GM19193 (cell line): ENCODE measurements around the gene FBLN7.

Experiments used
- POLR2A ChIP-seq: IDR thresholded peaks from 4 replicates; pipeline ENCODE4 v1.6.1; 2011; ENCODE audit not compliant: insufficient read depth, insufficient read length; ENCODE audit errors: extremely low read depth

The FBLN7 gene

DNA sequence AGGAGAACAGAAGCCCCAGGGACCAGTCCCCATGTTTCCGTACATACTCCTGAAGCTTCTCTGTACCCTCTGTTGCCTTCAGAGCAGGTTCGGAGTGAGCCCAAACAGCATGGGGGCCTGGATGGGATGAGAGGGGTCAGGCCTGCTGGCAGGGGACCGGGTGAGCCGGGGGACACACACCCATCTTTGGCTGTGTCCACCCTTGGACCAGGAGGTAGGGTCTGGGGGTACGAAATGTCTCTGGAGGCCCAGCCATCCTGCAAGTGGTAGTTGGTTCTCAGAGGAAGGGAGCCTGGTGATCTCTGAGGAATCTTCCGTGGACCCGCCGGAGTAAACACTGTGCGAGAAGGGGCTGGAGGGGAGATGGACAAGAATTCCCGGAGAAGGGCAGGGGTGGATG, 15.3 kb downstream of the FBLN7 start:
- no peak for TF ChIP-seq POLR2A

DNA sequence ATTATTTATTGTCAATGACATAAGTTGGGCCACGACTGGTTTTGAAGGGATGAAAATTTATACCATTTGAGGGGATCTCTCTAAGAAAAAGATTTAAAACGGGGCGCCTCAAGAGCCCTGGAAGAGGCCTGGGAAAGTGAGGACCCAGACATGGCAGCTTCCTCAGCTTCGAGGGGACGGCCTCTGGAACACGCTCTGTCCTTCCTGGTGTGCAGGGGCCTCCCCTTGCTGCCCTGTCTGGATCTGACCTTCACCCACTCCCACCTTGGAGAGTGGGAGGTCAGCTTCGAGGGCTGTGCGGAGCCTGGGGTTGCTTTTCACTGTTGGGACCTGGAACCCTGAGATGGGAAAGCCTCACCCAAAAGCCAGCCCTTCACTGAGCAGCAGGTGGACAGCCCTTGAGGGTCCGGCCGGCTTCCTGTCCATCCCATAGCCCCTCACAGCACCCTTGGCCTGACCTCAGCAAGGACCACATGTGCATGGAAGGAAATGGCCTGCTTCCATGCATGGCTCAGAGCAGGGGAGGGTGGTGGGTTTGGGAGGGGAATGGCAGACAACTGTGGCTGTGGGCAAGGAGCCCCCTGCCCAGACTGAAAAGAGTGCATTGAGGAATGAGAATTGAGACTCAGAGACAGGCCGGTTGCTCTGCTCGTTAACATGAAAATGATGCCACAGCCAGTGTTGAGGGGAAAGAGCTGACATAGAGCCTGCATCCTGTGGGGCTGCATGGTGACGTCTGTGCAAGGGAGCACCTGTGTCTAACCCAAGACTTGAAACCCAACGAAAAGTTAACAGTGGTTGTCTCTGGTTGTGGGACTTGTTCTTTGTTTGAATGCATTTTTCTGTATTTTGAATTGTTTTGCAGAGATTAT, 16.3 kb downstream of the FBLN7 start:
- TF ChIP-seq POLR2A = no peak

DNA sequence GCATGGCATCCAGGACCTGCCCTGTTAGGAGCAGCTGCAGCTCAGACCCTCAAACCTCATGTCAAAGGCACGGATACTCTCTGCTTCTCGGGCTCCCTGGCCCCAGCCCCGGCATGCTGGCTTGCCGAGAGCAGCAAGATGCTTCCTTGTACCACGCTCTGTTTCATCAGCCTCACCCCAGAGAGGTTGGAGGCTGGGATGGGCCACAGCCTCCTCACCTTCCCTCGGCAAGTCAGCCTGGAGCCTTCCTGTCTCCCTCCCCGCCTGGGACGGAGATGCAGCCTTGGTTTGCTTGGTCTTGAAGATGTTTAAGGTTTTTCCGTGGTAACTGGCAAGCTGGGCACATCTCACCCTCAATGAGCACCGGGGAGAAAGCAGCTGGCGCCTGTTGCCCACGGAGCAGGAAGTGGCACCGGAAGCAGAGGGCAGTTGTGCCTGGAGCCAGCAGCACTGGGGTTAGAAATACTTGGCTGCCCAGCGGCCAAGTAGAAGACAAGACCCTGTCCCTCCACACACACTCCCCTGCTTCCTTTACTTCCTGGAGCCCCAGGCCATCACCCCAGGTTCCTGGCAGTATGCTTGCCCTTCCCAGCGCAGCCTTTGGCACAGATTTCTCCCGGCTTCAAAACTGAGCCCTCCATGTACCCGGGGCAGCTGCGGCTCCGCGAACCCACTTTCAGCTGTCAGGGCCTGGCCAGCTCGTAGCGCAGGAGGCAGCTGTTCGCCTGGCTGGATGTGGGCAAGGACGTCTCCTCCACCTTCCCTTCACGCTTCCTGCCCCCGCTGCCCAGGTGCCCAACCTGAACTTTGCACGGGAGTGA, 17.4 kb downstream of the FBLN7 start:
- TF ChIP-seq POLR2A = no peak

DNA sequence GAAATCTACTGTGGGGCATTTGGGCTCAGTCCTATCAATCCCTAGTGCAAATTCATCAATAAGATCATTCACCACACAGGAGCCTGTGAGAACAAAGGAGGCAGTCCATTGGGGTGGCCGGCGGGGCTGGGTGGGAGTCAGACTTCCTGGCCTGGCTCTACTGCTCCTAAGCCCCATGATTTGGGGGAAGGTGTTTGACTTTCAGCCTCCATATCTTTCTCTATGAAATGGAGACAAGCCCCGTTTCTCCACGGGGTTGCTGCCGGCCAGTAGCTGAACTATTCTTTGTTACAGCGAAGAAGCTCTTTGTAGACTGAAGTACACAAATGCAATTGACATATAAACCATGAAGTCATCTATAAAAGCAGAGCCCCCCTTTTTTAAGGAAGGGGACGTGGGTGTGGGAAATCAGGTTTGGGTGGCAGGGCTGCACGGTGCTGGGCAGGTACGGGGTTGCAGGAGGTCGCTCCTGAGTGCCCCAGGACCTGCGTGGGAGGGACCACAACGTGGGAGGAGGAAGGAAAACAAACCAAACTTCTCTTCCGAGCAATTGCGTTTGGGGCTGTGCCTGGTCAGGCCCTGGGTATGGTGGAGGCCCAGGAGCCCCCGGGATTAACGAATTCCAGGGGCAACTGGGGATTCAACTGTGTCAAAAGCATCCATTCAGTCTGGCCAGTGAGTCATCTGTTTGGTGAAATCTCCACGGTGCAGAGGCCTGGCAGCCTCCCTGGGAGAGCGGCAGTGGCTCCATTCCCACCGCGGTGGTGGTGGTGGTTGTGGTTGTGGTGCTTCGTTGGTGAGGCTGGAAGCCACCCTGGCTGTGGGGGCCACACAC, 18.2 kb downstream of the FBLN7 start:
- no peak for TF ChIP-seq POLR2A

DNA sequence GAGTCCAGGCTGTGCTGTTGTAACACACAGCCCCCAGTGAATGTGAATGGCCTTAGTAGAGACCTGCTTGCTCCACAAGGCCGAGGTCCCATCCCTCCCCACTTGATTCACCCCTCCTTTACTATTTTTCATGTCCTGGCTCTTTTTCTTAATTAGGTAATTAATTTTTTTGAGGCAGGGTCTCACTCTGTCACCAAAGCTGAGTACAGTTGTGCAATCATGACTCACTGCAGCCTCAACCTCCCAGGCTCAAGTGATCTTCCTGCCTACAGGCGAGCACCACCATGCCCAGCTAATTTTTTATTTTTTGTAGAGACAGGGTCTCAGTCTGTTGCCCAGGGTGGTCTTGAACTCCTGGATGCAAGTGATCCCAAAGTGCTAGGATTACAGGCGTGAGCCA, 19.3 kb downstream of the FBLN7 start:
- TF ChIP-seq POLR2A = no peak

DNA sequence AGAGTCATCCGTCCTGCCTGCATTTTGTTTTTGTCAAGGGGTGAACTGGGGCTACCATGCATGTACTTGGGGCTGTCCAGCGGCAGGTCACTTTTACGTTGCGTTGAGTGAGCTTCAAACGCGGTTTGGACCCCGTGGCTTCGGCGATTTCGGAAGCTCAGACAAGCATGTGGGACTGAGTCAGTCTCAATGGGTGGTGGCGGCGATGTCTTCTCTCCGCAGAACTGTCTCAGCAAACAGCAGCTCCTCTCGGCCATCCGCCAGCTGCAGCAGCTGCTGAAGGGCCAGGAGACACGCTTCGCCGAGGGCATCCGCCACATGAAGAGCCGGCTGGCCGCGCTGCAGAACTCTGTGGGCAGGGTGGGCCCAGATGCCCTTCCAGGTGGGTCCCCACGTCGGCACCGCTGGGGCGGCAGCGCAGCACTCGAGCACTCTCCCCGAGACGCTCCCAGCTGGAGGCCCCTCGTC, 21.3 kb downstream of the FBLN7 start:
- no peak for TF ChIP-seq POLR2A

DNA sequence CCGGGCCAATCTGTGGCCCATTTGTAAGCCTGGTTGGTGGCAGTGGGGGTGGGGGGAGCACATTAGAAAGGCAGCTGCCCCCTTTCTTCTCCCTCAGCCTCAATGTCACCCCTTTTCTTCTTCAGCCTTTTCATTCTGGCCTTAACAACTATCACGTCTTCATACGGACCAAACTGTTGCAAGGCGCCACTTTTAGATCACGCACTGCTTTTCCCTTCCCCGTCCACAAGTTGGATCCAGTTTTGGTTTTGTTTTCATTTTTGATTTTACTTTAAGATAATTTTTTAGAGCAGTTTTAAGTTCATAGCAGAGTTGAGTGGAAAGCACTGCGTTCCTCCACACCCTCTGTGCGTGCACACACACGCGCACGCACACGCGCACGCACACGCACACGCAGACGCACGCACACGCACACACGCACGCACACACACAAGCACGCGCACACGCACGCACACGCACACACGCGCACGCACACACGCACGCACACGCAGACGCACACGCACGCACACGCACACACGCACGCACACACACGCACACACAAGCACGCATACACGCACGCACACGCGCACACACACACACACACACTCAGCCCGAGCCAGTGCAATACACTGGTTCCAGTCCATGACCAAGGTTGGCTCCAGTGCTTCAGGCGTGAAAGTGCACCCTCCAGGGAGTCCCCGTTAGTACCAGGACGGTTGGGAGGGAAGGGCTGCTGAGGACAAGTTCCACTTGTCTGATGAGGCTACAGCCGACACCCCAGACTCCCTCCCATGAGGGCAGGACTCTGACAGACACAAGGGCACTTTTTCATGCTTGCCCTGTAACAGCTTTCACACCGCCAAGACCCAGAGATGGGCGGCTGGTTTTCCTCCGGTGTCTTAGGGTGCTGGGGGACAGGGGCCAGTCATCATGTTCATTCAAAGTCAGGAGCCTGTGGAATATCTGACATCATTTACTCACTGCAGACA, 22.4 kb downstream of the FBLN7 start:
- no peak for TF ChIP-seq POLR2A

DNA sequence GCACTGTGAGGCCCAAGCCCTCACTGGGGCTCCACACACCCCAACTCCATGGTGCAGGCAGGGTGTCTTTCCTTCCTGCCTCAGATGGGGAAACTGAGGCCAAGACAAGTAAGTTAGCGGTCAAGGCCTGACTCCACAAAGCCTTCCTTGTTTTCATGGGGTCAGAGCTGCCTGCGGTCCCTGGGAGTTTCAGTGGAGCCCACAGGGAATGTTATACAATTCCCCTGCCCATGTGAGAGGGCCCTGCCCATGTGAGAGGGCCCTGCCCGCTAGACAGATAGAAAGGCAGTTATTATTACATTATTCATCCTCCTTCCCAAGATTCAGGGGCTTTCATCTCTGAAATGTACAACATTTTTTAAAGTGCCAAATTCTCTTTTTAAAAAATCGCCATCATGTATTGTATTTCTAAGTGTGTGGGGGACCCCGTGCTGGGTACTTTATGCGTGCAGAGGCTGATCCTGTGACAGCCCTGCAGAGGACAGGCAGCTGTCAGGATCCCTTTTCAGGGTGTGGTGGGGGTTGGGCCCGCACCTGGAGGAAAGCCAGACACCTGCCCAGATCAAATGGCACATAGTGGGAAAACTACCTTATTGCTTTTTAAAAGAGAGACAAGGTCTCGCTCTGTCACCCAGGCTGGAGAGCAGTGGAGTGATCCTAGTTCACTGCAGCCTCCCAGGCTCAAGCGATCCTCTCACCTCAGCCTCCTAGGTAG, 23.4 kb downstream of the FBLN7 start:
- TF ChIP-seq POLR2A = no peak

DNA sequence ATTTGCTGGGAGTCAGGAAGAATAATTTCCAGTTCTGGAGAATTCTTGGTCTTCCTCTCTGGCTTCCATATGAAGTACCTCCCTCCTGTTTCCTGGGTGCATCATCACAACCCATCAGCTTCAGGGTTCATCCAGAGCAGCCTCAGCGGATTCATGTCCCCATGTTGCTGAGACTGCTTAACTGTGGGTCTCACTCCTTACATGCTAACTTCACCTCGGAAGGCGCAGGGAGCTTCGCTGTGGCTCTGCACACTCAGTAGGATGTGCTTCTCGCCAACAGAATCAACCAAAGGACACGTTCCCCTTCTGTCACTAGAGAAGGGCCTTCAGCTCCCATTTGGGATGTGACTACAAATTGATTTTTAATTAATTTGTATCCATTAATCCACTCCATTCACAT, 24.2 kb downstream of the FBLN7 start:
- no peak for TF ChIP-seq POLR2A

DNA sequence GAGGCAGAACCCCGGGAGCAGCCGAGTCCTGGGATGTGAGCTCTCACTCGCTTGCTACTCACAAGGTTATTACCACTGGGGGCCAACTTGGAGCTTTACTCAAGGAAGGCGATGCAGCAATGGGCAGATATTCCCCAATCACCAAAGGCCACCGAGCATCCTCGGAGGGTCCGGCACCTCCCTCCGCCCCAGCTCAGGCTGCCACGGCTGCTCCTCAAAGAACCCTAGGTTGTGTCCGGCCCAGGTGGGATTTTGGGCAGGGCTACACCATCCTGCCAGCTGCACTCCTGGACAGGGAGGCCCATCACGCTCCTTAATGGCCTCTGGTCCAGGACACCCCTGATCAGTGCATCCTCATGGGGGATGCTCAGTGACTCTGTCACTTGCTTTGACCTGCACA, 24.8 kb downstream of the FBLN7 start:
- no peak for TF ChIP-seq POLR2A

DNA sequence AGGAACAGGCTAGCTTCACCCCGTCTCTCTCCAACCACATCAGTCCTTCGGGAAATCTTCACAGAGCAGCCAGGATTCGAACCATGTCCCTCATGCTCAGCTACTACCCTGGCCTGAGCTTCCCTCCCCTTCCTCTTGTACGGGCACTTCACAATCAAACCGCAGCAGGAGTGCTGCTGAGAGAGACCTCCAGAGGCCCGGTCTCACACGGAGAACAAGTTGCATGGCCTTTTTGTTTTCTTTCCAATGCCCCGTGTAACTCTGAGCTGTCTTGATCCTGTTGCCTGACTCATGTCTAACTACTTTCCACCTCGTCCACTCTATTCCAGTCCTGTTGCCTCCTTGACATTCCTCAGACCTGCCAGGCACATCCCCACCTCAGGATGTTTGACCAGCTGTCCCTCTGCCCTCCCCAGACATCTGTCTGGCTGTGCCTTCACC, 25.4 kb downstream of the FBLN7 start:
- no peak for TF ChIP-seq POLR2A

DNA sequence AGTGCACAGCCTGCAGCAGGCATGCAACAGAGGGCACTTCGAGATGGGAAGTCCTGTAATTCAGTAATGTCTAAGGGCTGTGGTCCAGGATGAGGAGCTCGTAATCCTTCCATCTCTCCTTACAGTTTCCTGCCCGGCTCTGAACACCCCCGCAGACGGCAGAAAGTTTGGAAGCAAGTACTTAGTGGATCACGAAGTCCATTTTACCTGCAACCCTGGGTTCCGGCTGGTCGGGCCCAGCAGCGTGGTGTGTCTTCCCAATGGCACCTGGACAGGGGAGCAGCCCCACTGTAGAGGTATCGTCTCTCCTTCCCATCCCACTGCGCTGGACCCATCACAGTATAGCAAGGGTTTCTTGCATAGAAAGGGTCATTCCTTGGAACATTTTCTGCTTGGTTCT, 26.7 kb downstream of the FBLN7 start:
- no peak for TF ChIP-seq POLR2A

DNA sequence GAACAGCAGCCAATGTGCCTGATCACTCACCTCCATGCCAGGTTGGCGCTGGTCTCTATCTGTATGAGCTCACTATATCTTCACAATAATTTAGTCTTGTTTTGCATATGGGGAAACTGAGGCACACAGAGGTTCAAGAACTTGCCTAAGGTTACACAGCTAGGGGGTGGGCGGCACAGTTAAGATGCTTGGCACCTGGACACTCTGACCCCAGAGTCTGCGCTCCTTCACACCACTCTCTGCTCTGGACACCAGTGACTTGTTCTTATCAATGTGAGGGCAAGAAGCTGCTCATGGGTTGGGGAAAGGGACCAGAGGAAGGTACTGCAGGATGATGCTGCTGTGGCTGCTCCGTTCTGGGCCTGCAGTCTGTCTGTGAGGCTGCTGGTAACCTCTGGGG, 27.1 kb downstream of the FBLN7 start:
- TF ChIP-seq POLR2A = no peak

DNA sequence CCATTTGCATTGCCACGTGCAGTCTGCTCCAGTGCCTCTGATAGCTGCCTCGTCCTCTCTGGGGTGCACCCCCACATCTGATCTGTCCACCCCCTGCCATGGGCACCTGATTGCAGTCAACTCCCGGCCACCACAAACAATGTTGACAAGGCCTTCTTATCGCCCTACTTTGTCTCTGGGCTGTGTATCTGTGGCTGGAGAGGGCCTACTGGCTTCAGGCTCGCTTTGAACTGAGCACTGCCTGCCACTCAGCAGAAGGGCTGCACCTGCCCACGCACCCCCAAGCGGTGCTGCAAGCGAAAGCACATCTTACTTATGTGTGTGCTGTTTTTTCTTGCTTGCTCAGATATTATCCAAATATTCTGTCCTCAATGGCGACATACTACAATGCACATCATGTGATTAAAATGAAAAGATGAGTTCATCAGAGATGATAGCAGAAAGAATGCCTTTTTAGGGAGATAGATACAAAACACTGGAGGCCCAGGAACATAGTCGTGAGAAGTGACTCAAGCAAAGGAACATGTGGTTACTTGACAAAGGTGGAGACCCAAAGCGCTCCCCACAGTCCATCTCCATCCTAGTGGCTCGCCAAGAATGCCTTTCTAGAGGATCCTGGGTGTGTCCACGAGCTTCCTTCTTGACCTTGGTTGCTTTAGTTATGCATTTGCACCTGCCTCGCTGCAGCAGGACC, 28.8 kb downstream of the FBLN7 start:
- TF ChIP-seq POLR2A = no peak
